GM19452 (cell line): Measurements from ENCODE around the gene GCDH.
"Not testable (repeated sequence)": the region's sequence is repeated elsewhere in the genome, so short reads cannot be mapped to it uniquely, and the experiment has no call there.

Experiments
- ATAC-seq: cut with Tn5 transposase; IDR thresholded peaks from one replicate; pipeline ENCODE4 v1.9.1; 2021; ENCODE audit not compliant: unreplicated experiment

GCDH gene

DNA sequence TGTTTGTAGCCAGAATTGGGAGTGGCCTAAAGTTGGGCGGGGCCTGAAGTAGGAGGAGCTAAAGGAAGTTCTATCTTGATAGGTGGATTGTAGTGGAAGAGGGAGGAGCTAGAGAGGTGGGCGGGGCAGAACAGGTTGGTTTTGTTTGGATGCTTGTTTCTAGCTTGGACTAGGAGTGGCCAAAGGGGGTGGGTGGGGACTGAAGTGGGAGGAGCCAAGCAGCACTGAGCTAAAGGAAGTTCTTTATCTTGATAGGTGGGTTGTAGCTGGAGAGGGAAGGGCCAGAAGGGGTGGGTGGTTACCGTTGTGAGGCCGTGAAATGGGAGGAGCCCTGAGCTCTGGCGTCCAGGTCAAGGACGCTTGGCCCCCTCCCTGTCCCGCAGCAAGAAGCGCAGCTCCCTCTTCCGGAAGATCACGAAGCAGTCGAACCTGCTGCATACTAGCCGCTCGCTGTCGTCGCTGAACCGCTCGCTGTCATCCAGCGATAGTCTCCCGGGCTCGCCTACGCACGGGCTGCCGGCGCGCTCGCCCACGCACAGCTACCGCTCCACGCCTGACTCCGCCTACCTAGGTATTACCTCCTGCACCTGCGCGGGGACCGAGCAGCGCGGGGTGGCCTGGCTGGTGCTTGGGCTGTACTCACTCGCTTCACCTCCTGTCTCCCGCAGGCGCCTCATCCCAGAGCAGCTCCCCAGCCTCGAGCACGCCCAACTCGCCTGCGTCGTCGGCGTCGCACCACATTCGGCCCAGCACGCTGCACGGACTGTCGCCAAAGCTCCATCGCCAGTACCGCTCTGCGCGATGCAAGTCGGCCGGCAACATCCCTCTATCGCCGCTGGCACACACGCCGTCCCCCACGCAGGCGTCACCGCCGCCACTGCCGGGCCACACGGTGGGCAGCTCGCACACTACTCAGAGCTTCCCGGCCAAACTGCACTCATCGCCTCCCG lies 17.7 kb upstream of the GCDH start:
- no peak for ATAC-seq

DNA sequence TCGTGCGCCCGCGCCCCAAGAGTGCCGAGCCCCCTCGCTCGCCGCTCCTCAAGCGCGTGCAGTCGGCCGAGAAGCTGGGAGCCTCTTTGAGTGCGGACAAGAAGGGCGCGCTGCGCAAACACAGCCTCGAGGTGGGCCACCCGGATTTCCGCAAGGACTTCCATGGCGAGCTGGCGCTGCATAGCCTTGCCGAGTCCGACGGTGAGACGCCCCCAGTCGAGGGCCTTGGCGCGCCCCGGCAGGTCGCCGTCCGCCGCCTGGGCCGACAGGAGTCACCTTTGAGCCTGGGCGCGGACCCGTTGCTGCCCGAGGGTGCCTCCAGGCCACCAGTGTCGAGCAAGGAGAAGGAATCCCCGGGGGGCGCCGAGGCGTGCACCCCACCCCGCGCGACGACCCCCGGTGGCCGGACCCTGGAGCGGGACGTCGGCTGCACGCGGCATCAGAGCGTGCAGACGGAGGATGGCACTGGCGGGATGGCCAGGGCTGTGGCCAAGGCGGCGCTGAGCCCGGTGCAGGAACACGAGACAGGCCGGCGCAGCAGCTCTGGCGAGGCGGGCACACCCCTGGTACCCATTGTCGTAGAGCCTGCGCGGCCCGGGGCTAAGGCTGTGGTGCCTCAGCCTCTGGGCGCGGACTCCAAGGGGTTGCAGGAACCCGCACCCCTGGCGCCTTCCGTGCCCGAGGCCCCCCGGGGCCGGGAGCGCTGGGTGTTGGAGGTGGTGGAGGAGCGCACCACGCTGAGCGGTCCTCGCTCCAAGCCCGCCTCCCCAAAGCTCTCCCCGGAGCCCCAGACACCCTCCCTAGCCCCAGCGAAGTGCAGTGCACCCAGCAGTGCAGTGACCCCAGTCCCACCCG lies 16.8 kb upstream of the GCDH start:
- no peak for ATAC-seq

DNA sequence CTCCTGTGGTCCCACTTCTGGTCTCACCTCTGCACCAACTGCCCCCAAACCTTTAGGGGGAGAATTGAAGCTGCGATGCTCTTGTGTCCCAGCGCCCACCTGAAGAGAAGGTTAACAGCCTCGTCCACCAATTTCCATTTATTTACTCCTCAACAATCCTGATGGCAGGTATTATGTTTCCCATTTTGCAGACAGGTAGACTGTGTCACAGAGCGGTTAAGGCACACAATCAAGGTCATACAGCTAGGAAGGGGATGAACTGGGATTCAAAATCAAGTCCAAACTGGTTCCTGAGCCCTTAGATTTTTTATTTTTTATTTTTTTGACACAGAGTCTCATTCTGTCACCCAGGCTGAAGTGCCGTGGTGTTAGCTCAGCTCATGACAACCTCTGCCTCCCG lies 15.9 kb upstream of the GCDH start:
- no peak for ATAC-seq

DNA sequence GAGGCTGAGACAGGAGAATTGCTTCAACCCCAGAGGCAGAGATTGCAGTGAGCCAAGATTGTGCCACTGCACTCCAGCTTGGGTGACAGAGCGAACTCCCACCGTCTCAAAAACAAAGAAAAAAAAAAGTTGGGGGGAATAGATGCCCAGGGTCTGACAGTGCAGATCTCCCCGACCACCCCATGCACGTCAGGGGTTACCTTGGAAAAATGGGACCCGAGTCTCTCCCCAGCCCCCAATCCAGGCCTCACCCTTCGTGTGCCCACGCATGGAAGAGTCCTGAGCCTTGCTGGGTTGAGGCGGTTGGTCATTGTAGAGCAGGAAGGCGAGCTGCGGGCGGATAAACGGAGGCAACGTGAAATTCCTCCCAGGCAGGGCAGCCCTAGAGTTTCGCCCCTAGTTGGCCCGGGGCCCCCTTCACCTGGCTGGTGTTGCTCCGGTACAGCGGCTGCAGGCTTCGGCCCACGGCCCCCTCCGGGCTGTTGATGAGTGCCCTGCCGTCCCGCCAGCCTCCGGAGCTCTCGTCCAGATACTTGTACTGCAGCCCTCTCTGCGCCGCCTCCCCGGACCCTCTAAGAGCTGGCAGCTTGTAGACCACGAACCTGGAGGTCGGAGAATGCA lies 10.3 kb upstream of the GCDH start:
- peak; percentile 9 for ATAC-seq

DNA sequence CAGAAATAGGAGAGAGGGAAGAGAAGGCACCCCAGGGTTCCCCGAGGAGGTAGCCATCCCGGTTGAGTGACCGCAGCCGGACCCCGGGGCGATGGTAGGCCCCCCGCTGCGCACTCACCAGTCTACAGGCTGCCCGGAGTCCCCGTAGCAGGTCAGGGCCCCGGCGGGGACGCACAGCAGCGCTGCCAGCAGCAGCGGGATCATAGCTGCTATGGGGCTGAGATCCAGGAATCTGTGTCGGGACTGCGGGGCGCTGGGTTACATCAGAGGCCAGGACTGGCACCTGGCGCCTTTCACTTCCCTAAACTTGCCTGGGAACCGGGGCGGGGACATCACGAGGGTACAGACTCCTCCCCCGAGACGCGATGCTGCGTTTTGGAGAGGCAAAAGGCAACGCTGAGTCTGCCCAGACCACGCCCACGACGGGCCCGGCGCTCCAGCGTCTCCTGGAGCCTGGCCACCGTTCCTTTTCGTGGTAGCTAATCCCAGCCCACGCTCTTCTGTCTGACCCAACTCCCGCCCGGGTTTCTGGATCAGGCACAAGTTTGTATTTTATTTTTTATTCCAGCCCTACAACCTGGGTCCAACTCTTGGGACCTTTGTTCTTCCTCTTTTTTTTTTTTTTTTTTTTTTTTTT lies 9.7 kb upstream of the GCDH start, which contains the start of gene DNASE2:
Gene DNASE2, minus strand, starts transcription at position 278 of the 637 bp plus-strand sequence. Its CDS starts 74 bp downstream, at position 204.
- ATAC-seq = peak; percentile 81

DNA sequence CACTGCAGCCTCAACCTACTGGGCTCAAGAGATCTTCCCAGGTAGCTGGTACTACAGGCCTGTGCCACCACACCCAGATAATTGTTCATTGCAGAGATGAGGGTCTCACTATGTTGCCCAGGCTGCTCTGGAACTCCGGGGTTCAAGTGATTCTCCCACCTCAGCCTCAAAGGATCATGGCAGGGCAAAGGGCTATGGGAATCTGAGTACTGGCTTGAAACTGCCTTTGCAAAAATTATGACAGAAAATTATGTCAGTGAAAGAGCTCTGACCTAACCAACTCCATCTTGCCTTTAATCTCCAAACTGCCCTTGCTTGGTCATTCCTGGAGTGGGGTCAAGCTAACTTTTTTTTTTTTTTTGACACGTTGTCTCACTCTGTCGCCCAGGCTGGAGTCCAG lies 8.4 kb upstream of the GCDH start:
- ATAC-seq = no peak

DNA sequence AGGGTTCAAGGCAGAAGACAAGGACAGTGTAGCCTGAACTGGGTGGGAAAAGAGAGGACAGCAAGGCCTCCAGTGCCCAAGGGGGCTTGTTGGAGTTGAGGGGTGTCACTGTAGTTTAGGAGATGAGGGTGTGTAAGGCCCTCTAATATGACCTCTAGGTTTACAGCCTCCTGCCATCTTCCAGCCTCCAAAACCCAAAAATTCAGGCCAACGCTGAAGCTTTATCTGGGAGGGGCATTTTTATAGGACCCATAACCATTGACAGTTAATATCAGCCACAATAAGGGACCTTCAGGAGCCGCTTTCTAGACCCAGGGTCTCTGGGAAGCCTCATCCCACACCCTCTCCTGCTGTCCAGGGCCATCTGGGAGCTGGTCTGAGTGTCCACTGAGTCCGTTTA lies 6.8 kb upstream of the GCDH start:
- ATAC-seq = no peak

DNA sequence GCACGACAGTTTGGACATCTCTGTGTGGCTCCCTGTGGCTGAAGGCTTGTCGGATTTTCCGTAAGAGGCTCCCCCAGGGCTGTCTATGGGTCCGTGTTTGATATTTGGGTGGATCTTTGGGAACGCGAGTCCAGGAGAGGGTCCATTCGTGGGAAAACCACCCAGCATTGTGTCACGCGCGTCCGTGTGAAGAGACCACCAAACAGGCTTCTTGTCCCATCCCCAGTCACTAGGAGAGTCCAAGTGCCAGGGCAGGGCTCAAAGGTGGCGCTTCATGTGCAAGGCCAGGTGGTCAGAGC lies 6.4 kb upstream of the GCDH start:
- ATAC-seq = no peak

DNA sequence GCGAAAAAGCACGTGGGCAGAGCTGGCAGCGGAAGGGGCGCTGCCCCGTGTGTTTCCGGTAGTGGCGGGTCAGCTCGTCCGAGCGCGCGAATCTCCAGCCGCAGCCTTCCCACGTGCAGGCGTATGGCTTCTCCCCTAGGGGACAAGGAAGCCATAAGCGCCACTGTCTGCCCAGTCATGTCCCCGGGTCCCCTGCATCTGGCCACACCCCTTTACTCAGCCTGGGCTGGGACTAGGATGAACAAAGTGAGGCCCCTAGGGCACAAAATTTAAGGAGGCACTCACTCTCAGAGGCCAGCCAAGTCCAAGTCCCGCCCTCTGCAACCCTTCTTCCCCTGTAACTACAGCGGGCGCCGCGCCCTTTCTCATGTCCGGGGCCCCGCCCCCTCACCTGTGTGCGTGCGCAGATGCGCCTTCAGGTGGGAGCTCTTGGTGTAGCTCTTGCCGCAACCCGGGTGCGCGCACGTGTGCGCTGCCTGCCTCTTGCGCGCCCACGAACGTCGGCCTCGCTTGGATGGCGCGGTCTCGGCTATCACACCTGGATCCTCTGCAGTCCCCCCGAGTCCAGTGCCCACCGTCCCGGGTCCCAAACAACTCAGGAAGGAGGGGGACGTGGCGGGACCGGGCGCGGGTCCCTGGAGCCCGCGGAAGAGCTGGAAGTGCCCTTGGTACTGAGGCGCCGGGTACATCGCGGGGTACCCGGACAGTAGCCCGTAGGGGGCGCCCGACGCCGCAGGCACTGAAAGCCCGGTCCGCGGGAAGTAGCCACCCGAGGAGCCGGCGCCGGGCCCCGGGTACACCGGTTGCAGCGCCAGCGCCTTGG lies 5.8 kb upstream of the GCDH start:
- no peak for ATAC-seq

DNA sequence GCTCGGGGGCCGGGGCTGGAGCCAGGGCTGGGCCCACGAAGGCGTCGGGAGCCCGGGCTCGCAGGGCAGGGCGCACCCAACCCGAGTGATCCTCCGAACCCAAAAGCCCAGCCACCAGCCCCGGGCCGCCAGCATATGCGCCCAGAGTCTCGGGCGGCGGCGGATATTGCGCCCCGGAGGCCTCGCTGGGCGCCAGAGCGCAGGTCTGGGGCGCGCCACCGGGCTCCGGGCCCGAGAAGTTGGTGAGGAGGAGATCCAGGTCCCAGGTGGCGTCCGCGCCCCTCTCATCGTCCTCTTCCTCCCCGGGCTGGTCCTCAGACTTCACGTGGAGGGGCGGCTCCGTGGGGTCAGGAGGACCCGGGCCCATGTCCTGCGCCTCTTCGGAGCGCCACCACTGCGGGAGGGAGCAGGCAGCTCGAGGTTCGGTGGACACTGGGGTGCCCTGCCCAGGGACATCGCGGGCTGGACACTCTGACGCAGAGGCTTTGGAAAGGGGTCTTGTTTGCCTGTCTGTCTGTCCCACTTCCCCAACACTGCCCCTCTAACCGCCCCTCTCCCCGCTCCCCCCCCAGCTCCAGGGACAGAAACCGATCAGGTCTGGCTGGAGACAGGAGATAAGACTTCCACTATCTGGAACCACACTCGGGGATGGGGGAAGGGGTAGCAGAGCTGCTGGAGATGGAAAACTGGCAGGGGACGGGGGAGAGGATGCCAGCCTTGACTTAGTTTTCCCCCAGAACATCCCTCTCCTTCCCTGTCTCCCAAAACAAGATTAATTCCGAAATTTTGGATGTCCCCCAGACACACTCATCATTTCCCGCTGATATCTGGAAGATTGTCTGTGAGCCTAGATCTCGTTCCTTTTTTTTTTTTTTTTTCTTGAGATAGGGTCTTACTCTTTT lies 5.0 kb upstream of the GCDH start:
- no peak for ATAC-seq

DNA sequence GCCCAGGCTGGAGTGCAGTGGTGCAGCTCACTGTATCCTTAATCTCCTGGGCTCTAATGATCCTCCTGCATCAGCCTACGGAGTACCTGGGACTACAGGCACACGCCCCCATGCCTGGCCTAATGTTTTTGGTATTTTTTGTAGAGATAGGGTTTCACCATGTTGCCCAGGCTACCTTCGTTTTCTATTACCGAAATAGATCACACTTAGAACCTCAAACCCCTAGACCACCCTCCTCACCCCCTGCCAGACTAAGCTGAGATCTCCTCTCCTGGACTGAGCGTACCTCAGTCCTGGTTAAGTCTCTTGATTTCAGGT lies 4.3 kb upstream of the GCDH start:
- no peak for ATAC-seq

DNA sequence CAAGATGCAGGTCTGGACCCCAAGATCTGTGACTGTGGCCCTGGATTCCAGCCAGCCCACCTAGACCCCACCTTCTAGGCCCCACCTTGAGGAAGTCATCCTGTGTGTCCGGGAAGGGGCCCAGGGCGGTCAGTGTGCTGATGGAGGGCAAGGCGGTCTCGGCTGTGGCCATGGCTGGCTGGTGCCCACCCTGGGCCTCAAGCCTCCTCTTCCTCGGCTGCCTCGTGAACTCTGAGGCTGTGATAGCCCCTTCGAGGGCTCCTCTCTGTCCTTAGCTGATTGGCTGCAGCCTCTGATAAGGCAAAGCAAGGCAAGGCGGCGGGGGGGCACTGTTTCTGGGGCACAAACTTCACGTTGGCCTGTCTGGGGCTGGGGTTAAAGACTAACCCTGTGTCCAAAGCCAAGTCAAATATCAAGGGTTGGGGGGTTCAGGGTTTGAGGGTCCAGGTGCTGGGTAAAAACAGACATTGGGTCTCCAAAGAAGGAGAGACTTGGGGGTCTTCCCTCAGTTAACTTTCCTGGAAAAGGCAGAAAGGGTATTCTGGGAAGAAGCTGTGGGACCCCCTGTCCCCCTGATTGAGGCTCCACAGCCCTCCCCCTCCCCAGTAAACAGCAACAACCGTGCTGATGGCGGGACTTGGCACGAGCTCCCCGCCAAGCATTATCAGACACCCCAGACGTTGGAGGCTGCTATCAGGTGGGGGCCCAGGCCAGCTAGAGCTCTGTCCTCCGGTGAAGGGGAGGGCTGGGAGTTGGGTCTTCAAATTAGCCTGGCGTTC lies 3.8 kb upstream of the GCDH start, which contains the start of gene KLF1:
Gene KLF1, minus strand, starts transcription at position 233 of the 779 bp plus-strand sequence. Its CDS starts 61 bp downstream, at position 172.
- no peak for ATAC-seq

DNA sequence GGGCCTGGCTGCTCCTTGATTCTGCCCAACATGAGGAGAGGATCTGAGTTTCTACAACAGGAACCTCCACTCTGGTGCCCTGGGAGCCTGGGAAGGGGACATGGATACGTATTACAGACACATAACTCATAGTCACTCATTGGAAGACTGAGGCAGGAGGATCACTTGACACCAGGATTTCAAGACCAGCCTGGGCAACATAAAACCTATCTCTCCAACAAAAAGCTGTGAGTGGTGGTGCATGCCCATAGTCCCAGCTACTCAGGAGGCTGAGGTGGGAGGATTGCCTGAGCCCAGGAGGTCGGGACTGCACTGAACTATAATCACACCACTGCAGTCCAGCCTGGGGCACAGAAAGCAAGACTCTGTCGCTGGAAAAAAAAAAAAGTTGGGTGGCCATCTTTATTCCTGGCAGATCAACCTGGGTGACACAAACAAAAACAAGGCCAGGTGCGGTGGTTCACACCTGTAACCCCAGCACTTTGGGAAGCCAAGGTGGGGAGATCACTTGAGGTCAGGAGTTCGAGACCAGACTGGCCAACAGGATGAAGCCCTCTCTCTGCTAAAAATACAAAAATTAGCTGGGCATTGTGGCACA lies 2.9 kb upstream of the GCDH start:
- ATAC-seq = no peak

DNA sequence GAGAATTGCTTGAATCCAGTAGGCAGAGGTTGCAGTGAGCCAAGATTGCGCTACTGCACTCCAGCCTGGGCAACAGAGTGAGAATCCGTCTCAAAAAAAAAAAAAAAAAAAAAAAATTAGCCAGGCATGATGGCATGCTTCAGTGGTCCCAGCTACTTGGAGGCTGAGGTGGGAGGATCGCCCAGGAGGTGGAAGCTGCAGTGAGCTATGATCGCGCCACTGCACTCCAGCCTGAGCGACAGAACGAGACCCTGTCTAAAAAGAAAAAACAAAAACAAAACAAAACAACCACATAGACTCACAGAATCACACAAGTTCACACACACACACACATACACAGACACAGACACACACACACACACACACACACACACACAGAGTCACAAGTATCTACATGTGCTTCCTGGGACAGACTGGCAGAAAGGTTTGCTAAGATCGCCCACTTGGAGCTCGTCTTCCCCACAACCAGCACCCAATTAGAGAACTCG lies 617 bp upstream of the GCDH start:
- not testable (repeated sequence) for ATAC-seq

DNA sequence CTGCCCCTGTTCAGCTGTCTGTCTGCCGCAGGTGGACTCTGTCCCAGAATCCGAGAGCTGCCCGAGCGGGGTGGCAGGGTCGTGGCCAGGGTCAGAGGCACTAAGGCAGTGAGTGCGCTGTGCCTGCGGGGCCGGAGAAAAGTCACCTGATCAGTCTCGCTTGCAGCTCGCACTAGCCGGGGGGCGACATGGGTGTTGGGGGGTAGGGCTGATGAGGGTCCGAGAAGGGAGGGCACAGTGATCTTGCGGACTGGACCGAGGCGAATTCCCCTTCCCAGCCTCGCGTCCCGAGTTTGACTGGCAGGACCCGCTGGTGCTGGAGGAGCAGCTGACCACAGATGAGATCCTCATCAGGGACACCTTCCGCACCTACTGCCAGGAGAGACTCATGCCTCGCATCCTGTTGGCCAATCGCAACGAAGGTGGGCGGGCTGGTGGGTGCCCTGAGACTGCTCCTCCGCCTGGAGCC lies 627 bp downstream of the GCDH start:
- ATAC-seq = no peak

DNA sequence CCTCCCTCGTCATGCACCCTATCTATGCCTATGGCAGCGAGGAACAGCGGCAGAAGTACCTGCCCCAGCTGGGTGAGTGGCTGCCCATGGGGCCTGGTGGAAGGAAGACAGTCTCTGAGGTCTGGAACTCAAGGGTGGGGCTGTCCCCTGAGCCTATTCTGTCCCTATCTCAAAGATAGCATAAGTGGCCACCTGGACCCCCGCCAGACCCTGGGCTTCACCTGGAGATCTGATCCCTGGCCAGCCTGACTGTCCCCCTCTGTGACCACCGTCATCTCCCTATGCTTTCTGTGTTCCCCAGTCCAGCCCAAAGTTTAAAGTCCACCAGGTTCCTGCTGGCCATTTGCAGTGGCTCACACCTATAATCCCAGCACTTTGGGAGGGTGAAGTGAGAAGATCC lies 2.6 kb downstream of the GCDH start:
- no peak for ATAC-seq

DNA sequence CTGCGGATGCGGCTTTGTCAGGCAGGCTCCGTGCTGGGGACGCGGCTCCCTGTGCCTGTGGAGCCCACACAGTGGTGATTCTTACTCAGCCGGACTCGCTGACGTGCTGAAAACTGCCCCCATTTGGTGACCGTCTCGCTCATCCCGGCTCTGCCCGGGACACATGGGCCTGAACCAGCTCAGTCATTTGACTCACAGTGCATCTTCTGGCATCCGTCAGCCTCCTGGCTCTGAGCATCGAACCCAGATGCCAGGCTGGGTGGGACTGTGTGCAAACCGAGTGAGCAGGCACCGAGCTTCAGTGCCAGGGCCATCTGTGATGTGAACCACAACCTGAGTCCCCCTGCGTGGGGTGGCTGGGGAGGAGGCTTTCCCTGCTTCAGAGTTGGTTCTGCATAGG lies 5.5 kb downstream of the GCDH start:
- no peak for ATAC-seq
